ENCODE measurements around the gene CYTIP.

Gene CYTIP

DNA sequence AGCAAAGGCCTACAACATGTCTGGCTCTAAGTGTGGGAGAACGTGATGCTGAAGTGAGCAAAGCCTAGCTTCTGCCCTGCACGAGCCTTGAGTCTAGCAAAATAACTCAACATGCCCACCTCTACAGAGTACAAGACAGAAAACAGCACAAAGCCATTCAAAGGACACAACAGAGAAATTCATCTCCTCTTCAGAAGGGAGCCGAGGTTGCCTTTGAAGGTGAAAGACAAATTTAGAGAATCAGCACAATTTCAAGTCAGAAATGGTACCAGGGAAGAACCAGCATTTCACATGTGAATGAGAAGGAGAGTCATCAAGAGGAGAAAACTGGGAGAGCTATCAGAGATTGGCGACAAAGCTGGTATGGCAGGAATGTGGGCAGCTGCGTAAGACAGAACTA lies 21.7 kb upstream of the CYTIP start:
- DNase-seq (ENCODE audit: extremely low read depth in 1 of 2, low read depth in 1 of 2), result no peak

- DNase-seq (ENCODE audit: extremely low read depth in 1 of 2, low read depth in 1 of 2), result no peak
Measured at GRCh38 chr2:157463002-157463401, 19.1 kb upstream of the CYTIP start.

- DNase-seq (ENCODE audit: extremely low read depth in 1 of 2, low read depth in 1 of 2), result no peak
Measured at GRCh38 chr2:157460897-157461296, 17.0 kb upstream of the CYTIP start.

DNA sequence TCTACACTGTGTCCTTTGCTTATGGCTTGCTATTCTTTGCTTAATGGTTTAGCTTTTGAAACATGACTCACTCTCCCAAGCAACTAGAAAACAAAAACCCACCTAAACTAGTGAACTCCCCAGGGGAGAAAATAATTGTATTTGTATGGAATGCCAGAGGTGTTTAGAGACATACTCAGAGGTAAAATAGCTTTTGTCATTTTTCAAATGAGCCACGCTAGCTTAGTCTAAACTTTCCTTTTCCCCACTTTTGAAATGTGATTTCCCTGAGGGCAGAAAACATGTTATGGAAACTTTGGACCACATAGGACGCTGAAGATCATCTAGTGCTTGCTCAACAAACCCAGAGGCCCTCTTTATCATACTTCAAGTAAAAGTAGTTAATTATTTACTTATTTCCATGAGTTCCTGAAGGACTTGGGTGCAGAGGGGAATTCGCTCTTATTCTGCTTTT lies 16.5 kb upstream of the CYTIP start:
- no peak for DNase-seq (ENCODE audit: extremely low read depth in 1 of 2, low read depth in 1 of 2)

DNA sequence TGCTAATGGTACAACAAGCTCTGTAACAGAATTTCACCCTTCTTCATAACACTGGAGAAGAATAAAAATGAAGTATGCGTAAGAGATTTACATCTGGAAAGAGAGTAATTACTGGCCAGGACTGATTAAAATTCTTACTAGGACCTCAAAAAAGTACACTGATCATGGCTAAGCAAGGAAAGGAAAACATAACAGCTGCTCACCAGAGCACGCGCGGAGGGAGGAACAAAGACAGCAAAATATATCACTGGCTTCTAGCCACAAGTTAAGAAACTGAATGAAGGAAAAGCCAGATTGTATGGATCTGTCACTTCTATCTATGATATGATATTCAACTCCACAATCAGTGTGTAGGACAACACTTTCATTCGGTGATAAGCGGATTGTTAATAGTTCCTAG lies 15.6 kb upstream of the CYTIP start:
- DNase-seq (ENCODE audit: extremely low read depth in 1 of 2, low read depth in 1 of 2), result no peak

DNA sequence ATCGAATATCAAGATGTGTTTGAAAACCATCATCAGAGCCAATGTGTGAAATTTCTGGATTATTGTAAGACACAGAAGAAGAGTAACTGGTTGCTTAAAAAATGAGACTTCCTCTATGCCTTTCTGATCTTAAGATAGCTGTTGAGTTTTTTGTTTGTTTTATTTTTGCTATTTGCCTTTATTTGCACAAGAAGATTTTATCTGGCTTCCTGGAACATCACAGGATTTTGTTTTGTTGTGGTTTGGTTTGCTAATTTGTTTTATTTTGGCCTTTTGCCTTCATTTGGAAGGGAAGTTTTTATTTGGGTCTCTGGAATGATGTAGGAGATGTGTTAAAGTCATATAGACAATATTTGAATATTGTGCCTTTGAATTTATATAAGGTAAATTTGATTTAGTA lies 3.9 kb upstream of the CYTIP start:
- no peak for DNase-seq (ENCODE audit: extremely low read depth in 1 of 2, low read depth in 1 of 2)

GRCh38 chr2:157447031-157447430 lies 3.1 kb upstream of the CYTIP start:
- no peak for DNase-seq (ENCODE audit: extremely low read depth in 1 of 2, low read depth in 1 of 2)

DNA sequence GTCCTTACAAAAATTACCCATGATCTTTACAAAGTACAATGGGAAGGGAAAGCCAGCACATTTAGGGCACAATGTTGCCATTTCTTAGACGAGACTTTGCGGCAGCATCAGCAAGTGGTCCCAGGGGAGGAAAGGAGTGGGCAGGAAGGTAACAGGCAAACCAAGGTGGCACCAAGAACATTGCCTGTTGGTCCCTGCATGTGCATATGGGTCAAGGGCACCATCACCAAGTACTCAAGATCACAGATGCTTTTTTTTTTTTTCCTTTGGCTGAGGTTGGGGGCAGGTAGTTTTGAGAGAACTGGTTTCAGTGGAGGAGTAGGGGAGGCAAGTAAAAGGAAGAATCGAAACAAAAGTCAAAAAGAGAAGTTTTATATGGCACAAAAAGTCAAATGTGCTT lies 752 bp upstream of the CYTIP start:
- no peak for DNase-seq (ENCODE audit: extremely low read depth in 1 of 2, low read depth in 1 of 2)

DNA sequence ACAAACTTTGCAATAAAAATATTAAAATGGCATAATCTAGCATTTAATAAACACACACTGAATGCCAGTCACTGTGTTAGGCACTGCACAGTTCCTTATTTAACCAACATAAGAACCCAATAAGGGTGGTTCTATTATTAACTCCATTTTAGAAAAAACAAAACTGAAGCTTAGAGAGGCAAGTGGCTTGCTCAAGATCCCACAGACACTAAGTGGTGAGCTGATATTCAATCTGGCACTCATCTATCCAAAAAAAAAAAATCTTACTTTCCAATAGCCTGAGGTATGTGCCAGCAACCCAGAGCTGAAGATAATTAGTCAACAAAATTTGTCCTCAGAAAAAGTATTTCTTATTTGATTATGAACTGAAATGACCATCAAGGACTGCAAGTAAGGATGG lies 799 bp downstream of the CYTIP start:
- DNase-seq (ENCODE audit: extremely low read depth in 1 of 2, low read depth in 1 of 2), result no peak

DNA sequence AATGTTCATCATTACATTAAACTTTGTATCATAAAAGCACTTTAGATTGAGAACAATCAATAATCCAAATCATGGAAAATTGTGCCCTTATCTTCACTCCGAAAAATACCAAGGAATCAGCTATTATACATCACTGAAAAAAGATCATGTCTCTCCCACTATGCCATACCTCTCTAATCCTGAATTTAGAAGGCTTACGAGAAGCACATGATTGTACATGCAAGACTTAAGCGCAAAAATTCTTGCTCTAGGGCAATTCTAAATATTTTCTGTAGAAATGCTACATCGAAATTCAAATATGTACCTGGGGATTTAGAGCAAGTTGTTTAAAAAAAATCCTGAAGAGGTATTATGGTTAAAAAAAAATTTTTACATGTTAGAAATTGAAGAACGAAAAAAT lies 1.3 kb downstream of the CYTIP start:
- DNase-seq (ENCODE audit: extremely low read depth in 1 of 2, low read depth in 1 of 2), result no peak

- no peak for DNase-seq (ENCODE audit: extremely low read depth in 1 of 2, low read depth in 1 of 2)
Measured at GRCh38 chr2:157442191-157442590, 1.7 kb downstream of the CYTIP start.

- DNase-seq (ENCODE audit: extremely low read depth in 1 of 2, low read depth in 1 of 2), result no peak
Measured at GRCh38 chr2:157441072-157441454, 2.8 kb downstream of the CYTIP start.

DNA sequence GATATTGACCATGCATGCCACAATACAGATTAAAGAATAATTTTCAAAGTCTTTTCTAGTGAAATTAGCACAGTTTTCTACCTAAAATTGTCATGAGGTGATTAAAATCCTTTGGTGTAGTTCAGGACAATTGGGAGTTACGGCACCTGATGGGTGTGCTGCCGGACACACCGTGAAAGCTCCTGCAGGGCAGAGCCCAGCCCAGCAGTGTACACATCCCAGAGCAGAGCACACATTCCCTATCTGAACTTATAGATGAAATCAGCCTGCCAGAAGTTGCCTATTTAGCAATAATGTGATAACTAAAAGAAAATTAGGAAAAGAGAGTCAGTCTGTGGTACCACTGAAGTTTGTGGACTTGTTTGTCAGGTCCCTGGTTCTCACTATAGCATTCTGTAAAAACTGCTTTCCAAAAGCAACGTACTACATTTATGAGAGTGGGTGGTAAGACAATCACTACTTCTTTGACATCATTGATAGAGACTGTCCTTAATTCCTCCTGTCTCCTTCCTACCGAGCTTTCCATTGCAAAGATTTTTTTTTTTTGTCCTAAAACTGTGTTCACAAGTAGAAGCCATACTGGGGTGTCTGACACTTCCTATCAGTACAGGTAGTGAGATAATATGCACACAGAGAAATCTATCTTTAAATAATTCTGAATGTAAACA lies 3.4 kb downstream of the CYTIP start:
- no peak for DNase-seq (ENCODE audit: extremely low read depth in 1 of 2, low read depth in 1 of 2)

DNA sequence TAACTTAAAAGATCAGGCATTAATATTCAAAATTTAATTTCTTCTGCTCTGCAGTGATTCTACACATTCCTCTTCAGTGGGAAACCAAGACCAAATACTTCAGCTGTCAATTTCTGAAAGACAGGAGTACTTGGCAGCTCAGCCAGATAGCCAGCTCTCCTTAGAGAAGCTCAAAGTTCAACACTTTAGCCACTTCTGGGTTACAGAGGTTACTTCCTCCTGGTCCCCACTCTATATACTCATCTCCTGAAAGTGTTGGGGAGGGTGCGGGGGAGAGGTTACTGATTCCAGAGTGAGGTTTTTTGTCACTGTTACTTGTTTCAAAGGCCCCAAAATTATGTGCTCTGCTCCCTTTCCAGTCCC lies 4.1 kb downstream of the CYTIP start:
- no peak for DNase-seq (ENCODE audit: extremely low read depth in 1 of 2, low read depth in 1 of 2)

GRCh38 chr2:157438863-157439823 lies 4.7 kb downstream of the CYTIP start:
- no peak for DNase-seq (ENCODE audit: extremely low read depth in 1 of 2, low read depth in 1 of 2)

- no peak for DNase-seq (ENCODE audit: extremely low read depth in 1 of 2, low read depth in 1 of 2)
Measured at GRCh38 chr2:157433394-157433793, 10.5 kb downstream of the CYTIP start.

GRCh38 chr2:157432475-157433106 lies 11.3 kb downstream of the CYTIP start:
- DNase-seq (ENCODE audit: extremely low read depth in 1 of 2, low read depth in 1 of 2), result no peak

DNA sequence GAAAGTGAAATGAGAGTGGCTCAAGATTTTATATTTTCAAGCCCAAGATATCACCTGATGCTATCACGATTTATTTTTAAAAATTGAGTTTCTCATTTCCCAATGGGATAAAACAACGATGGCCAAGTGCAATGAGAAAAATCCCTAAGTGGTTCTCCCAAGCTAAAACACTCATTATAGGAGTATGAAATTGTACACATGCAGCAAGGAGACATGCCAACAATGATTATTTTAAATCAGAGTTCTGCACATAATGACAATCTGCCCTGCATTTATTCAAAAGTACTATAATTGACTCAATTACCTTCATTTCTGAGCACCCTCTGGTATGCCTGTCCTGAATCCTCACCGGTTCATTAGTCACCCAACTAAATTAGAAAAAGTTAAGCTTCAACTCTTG lies 12.7 kb downstream of the CYTIP start:
- no peak for DNase-seq (ENCODE audit: extremely low read depth in 1 of 2, low read depth in 1 of 2)

DNA sequence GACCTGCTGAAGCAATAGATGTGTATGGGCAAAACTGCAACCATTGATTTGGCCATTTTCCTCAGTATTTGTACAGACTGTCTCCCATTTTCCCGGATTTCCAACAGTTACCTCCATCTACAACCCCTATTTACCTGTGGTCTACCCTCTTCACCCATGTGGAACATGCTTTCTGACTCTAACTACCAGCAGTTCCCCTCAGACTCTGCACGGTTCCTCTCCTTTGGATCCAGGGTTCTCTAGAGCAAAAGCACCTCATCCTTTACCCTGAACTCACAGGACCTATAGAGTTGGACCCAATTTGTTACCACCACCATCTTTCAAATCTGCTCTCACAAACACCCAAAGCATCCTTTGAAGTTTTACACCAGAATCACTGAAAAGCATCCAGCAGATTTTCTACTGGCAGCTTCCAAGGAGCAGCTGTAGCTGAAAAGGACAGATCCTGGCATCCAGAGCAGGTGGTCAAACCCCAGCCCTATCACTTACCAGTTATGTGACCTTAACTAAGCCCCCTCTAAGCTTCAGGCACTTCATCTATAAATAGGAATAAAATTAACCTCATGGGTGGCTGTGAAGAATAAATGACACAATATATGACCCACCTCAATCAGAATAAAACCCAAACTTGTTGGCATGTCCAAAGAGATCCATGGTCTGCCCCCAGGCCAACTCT lies 15.3 kb downstream of the CYTIP start:
- no peak for DNase-seq (ENCODE audit: extremely low read depth in 1 of 2, low read depth in 1 of 2)

- DNase-seq (ENCODE audit: extremely low read depth in 1 of 2, low read depth in 1 of 2), result no peak
Measured at GRCh38 chr2:157427922-157428303, 16.0 kb downstream of the CYTIP start.

All from activated CD8-positive, alpha-beta memory T cell treated with anti-CD3 and anti-CD28 coated beads for 1 hour (primary cell).